HG03460 (cell line): ENCODE measurements around the gene USP4.
"Not testable (repeated sequence)": the region's sequence is repeated elsewhere in the genome, so short reads cannot be mapped to it uniquely, and the experiment has no call there.

Source experiments
- ATAC-seq: cut with Tn5 transposase; IDR thresholded peaks from one replicate; pipeline ENCODE4 v1.9.1; 2021; ENCODE audit not compliant: unreplicated experiment

The USP4 gene

GRCh38 chr3:49255718-49256511 lies 83.9 kb downstream of the USP4 start:
- ATAC-seq = no peak

DNA sequence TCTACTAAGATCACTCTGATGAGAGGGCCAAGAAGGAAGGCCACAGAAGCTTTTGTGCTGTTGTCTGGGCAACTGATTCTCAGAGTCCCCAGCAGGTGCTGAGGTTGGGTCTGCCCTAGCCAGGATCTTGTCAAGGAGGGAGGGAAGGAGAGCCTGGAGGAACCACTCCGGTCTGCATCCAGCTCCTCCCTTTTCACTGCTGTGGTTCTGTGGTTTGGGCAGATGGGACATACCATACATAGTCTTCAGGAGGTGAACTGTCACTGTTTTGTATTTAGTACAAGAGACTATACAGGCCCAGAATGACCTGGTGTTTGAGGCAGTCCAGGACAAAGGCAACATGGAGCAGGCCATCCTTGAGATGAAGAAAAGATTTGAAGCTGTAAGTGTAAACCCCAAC lies 84.7 kb downstream of the USP4 start:
- no peak for ATAC-seq

DNA sequence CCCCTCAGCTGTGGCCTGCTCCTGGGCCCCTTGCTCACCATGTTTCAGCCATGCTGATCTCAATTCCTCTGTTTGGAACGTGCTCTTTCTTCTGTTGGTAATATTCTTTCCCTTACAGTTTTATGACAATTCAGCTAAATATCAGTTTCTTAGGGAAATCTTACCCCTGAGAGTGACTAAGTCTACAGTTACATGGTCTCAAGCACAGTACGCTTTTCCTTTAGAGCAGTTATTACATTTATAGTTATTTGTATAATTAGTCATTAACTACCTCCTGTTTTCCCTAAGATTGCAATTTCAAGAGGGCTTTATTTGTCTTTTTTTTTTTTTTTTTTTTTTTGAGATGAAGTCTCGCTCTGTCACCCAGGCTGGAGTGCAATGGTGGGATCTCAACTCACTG lies 86.3 kb downstream of the USP4 start:
- ATAC-seq = no peak

DNA sequence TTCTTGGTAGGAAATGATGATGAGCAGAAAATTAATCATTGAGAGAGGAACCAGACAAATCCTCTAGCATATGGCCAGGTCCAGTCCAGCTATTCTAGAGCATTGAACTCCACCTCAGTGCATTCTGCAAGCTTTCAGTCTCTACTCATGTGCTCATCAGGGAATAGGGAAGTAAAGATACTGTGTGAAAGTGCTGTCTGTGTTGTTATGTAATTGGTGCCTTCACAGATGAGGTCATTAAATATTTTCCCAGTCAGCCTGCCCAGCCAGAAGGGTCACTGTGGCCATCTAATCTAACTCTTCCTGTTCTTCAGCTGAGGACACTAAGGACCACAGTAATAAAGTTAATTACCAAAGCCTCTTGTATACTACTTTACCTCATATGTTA lies 91.0 kb downstream of the USP4 start:
- no peak for ATAC-seq

- no peak for ATAC-seq
Observed at GRCh38 chr3:49244581-49245205, 95.2 kb downstream of the USP4 start.

GRCh38 chr3:49240091-49240490 lies 99.8 kb downstream of the USP4 start:
- ATAC-seq = not testable (repeated sequence)

- ATAC-seq = no peak
Observed at GRCh38 chr3:49238274-49239127, 101.4 kb downstream of the USP4 start.

DNA sequence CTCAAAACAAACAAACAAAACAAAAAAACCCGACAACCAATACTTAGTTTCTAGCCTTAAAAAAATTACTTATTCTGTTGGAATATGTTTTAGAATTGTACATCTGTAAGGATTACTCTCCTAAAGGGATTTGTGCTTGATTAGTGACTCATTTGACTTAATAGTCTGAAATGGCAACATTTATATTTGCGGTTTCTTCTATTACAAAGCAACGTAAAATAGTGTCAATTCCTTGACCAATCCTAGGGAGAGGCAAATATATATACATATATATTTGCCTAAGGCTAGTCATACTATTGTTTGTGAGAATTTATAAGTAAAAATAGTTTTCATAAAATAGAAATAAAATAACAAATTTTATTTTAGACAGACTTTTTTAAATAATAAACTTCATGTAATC lies 102.5 kb downstream of the USP4 start:
- ATAC-seq = no peak

DNA sequence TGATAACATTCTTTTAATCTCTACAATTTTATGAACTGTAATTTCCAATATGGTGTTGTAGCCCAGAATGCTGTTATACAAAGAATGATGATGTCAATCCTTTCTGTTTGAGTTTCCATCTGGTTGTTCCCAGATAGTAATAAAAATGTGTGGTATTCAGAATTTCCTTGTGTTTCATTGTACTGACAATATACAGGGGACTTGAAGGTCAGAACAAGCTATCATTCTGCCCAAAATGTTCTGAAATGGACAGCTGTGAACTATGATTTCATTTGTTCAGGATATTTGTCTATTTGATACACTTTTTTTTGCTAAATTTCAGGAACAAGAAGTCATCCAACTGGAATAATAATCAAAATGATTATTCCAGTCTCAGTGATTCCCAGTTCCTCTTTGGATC lies 103.6 kb downstream of the USP4 start:
- ATAC-seq = no peak

GRCh38 chr3:49228817-49229216 lies 111.0 kb downstream of the USP4 start:
- ATAC-seq = not testable (repeated sequence)
